Endothelial cell (in vitro differentiated cells): ENCODE data around the gene ARHGAP1. TPM values are rescaled to one million over a fixed set of nuclear protein-coding genes. Genes with fewer than 3 reads are reported as not detected.
A peak's percentile ranks its signal among the peaks of the same experiment; 100 is the strongest.

Experiments
- DNase-seq: peaks from one replicate; pipeline ENCODE4 v3.0.0; 2021; ENCODE audit warnings: low spot score
- H3K27ac Mint-ChIP-seq: one replicate; pipeline ENCODE4 v1.8.0; 2021; ENCODE audit warnings: mixed read lengths, inconsistent platforms; ENCODE audit not compliant: unreplicated experiment
- H3K27me3 Mint-ChIP-seq: one replicate; pipeline ENCODE4 v1.8.0; 2021; ENCODE audit warnings: mild to moderate bottlenecking, moderate library complexity, mixed read lengths, inconsistent platforms; ENCODE audit not compliant: unreplicated experiment
- H3K36me3 Mint-ChIP-seq: one replicate; pipeline ENCODE4 v1.8.0; 2021; ENCODE audit warnings: mild to moderate bottlenecking, low read depth, mixed read lengths, inconsistent platforms; ENCODE audit not compliant: unreplicated experiment
- H3K4me1 Mint-ChIP-seq: one replicate; pipeline ENCODE4 v1.8.0; 2021; ENCODE audit warnings: mild to moderate bottlenecking, mixed read lengths, inconsistent platforms; ENCODE audit not compliant: unreplicated experiment
- H3K4me3 Mint-ChIP-seq: one replicate; pipeline ENCODE4 v1.8.0; 2021; ENCODE audit warnings: mild to moderate bottlenecking, mixed read lengths, inconsistent platforms; ENCODE audit not compliant: unreplicated experiment
- H3K9me3 Mint-ChIP-seq: one replicate; pipeline ENCODE4 v1.8.0; 2021; ENCODE audit warnings: mixed read lengths, inconsistent platforms; ENCODE audit not compliant: unreplicated experiment
- total RNA-seq: library from RNA; stranded (reverse); fragmentation: NEBNext Ultra II Directional; extraction: Animal tissue kit (Norgen Biotek cat#: 25700); gene quantifications from one replicate; pipeline ENCODE4 v1.2.1, GENCODE V29; 2021; ENCODE audit not compliant: unreplicated experiment
- TF ChIP-seq, protein P1 (sequence below): fragments of 200-600 bp; sonication (generic); IDR thresholded peaks from one replicate; pipeline ENCODE4 v1.5.0; 2021; ENCODE audit warnings: antibody characterized with exemption; ENCODE audit not compliant: unreplicated experiment

The ARHGAP1 gene
- total RNA-seq, 1 donor from 2014 or later, result 69.5 TPM

DNA sequence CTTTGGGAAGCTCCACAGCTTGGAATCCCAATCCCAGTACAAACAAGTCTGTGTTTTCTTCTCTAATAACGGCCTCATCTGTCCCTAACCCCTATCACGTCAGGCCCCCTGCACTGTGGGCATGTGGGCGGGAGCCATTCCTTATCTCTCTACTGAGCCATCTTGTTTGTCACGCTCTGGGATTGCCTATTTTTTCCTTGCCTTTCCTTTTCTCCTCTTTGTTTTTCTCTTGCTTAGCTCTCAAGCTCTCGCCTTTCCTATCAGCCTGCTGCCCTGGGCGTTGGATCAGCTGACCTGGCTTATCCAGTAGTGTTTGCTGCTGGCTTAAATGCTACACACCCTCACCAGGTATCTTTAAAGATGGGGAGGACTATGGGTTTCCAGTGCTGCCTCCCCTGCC is 35.8 kb downstream of the ARHGAP1 start:
- Mint-ChIP-seq H3K4me3 (peak overlapping the region; percentile 42), H3K4me1 (peaks cover 25% of the 10 kb centered on the region), H3K36me3 (peaks cover 33% of the 10 kb centered on the region), H3K27ac (peak overlapping the region; percentile 97), H3K9me3 (no peaks in the 10 kb centered on the region), H3K27me3 (no peaks in the 10 kb centered on the region)
- no peak for DNase-seq
- TF ChIP-seq, protein P1, sequence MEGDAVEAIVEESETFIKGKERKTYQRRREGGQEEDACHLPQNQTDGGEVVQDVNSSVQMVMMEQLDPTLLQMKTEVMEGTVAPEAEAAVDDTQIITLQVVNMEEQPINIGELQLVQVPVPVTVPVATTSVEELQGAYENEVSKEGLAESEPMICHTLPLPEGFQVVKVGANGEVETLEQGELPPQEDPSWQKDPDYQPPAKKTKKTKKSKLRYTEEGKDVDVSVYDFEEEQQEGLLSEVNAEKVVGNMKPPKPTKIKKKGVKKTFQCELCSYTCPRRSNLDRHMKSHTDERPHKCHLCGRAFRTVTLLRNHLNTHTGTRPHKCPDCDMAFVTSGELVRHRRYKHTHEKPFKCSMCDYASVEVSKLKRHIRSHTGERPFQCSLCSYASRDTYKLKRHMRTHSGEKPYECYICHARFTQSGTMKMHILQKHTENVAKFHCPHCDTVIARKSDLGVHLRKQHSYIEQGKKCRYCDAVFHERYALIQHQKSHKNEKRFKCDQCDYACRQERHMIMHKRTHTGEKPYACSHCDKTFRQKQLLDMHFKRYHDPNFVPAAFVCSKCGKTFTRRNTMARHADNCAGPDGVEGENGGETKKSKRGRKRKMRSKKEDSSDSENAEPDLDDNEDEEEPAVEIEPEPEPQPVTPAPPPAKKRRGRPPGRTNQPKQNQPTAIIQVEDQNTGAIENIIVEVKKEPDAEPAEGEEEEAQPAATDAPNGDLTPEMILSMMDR, result no peak

DNA sequence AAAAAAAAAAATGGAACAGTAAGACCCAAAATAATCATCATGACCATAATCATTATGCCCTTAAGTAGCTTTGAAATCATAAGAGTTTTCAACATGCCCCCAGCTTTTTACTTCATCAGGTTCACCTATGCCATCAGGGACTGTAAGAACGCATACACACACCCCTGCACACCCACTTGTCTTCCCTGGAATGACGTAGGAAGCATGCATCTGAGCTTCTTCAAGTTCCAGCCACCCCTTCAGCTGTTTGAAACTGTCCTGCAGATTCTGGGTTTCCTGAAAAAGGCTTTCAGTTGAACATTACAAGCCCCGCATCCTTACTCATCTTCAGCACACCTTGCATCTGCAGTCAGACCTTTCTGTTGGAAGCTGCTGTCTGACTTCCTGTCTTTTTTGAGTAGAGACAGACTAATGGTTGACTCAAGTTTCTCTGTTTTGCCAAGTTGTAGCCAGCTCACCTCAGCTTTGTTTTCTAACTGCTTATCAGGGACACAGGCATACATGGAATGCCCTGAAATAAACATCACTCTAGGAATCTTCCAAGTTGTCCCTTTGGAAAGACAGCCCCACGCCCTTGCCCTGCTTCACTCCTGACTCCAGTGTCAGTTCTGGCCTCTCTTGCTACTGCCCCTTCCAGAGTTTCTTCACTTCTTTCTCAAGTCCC is 37.0 kb downstream of the ARHGAP1 start:
- no peaks in the 10 kb centered on the region for H3K27me3 Mint-ChIP-seq
- no peak for DNase-seq
- TF ChIP-seq, protein P1, result no peak
- peaks cover 20% of the 10 kb centered on the region for H3K4me1 Mint-ChIP-seq
- no peak overlapping the region for H3K27ac Mint-ChIP-seq
- peaks cover 28% of the 10 kb centered on the region for H3K36me3 Mint-ChIP-seq
- H3K9me3 Mint-ChIP-seq, result no peaks in the 10 kb centered on the region
- H3K4me3 Mint-ChIP-seq, result no peak overlapping the region

DNA sequence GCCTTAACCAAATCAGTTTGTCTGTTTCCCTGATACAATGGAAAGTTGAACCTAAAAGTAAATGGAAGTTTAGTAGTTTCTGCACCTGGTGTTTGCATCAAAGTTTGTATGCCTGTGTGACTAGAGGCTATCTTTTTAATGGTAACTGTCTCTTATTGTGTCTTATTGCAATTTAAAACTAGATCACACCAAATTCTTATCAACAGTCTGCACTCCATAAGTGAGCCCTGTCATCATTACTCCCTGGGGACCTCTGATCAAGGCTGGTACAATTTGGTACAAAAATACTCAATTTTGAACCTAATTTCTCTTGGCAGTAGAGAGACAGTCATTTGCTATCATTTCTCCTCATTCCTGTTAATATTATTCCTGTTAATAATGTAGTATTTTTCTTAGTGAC is 38.1 kb downstream of the ARHGAP1 start:
- Mint-ChIP-seq H3K27me3 (no peaks in the 10 kb centered on the region), H3K4me3 (no peak overlapping the region), H3K36me3 (peaks cover 35% of the 10 kb centered on the region), H3K4me1 (peaks cover 20% of the 10 kb centered on the region), H3K9me3 (no peaks in the 10 kb centered on the region), H3K27ac (no peak overlapping the region)
- TF ChIP-seq, protein P1, result no peak
- no peak for DNase-seq

DNA sequence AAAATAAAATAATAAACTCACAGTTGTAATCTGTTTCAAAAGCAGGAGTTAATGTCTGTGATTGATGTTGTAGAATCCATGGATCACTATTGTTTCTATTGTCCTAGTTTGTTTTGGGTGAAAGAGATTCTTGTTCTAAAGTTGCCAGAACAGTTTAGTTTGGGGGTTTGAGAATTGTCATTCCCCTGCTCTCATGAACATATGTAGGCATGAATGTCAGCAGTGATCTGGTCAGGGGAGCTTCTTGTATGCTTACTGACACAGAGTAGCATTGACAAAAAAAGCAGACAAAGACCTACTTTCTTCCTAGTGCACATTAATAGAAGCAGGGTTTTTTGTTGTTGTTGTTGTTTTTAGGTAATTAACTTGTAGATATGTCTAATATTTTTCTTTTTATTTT is 38.6 kb downstream of the ARHGAP1 start:
- Mint-ChIP-seq H3K4me3 (no peak overlapping the region), H3K36me3 (peaks cover 38% of the 10 kb centered on the region), H3K27me3 (no peaks in the 10 kb centered on the region), H3K27ac (no peak overlapping the region), H3K4me1 (peaks cover 20% of the 10 kb centered on the region), H3K9me3 (no peaks in the 10 kb centered on the region)
- TF ChIP-seq, protein P1, result no peak
- DNase-seq, result no peak

DNA sequence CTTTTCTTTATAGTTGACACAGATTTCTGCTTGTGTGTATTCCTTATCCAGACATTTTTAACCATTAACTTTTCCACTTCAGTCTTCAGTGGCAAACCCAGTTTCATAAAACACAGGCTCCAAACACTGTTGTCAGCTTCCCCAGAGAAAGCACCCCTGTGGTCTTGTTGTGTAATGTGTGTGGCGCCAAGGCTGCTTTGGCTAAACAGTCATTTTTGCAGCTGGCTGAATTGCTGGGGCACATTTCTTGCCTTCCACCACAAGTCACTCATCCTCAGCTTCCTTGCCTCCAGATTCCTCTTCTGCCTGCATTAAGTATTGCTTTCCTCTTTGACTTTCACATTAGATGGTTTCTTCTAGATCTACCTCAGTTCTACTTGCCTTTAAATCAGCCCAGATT is 40.5 kb downstream of the ARHGAP1 start:
- TF ChIP-seq, protein P1, result no peak
- Mint-ChIP-seq H3K27me3 (no peaks in the 10 kb centered on the region), H3K9me3 (no peaks in the 10 kb centered on the region), H3K36me3 (peaks cover 36% of the 10 kb centered on the region), H3K27ac (no peak overlapping the region), H3K4me3 (peak overlapping the region; percentile 10), H3K4me1 (peaks cover 12% of the 10 kb centered on the region)
- no peak for DNase-seq
